Measurements from ENCODE around the gene COG7. TPM values are rescaled to one million over a fixed set of nuclear protein-coding genes. Genes with fewer than 3 reads are reported as not detected.
A peak's percentile ranks its signal among the peaks of the same experiment; 100 is the strongest.

Gene COG7
- total RNA-seq, 4 donors from 2014 or later = 37.1 to 121 (median 54.6) TPM

- Histone ChIP-seq H3K36me3 (no peaks in the 10 kb centered on the region), H3K4me1 (peaks cover 12 to 33% (median 20%) of the 10 kb centered on the region in 4 donors), H3K27ac (no peak overlapping the region), H3K9me3 (no peaks in the 10 kb centered on the region), H3K4me3 (no peak overlapping the region), H3K27me3 (no peaks in the 10 kb centered on the region)
- DNase-seq = no peak
- WGBS, 2 donors (ENCODE audit: low coverage in 1 of 2) = 70% methylated on average over 8 of the region's 8 CpGs; no CpG with 5 or more reads in 1 of the 2 donors
- TF ChIP-seq POLR2AphosphoS5 (IDR thresholded peaks at IDR 0.05) (no peak), POLR2A (IDR thresholded peaks at IDR 0.05) (no peak), CTCF (IDR thresholded peaks at IDR 0.05) (no peak), EP300 (IDR thresholded peaks at IDR 0.05; ENCODE audit: low read depth) (no peak)
- intact Hi-C loops (cut with DNase I; ENCODE audit: low total_unique reads) (no loop called here), in situ Hi-C loops (cut with MboI; ENCODE audit: low pct_ligation_motif_present in 1 of 4, low pct_unique_long_range_greater_than_20kb in 1 of 4, low sequenced_read_pairs in 3 of 4) (no loop called here)
Measured at GRCh38 chr16:23359092-23359760, 93.8 kb downstream of the COG7 start.

GRCh38 chr16:23357761-23358290, 95.2 kb downstream of the COG7 start:
- TF ChIP-seq POLR2AphosphoS5 (IDR thresholded peaks at IDR 0.05) (peak in 1 of 3 donors; percentile 32), CTCF (IDR thresholded peaks at IDR 0.05) (no peak)
- Histone ChIP-seq H3K4me1 (peaks cover 5 to 19% (median 13%) of the 10 kb centered on the region in 4 donors), H3K9me3 (no peaks in the 10 kb centered on the region), H3K27ac (no peak overlapping the region), H3K27me3 (no peaks in the 10 kb centered on the region), H3K4me3 (no peak overlapping the region), H3K36me3 (no peaks in the 10 kb centered on the region)
- WGBS, 2 donors (ENCODE audit: low coverage in 1 of 2) = 70% methylated on average over 8 of the region's 8 CpGs; no CpG with 5 or more reads in 1 of the 2 donors
- DNase-seq = peak; percentile 42
- intact Hi-C loops (cut with DNase I; ENCODE audit: low total_unique reads) (no loop called here), in situ Hi-C loops (cut with MboI; ENCODE audit: low pct_ligation_motif_present in 1 of 4, low pct_unique_long_range_greater_than_20kb in 1 of 4, low sequenced_read_pairs in 3 of 4) (no loop called here)

GRCh38 chr16:23356941-23357340, 96.0 kb downstream of the COG7 start:
- Histone ChIP-seq H3K4me3 (no peak overlapping the region), H3K4me1 (peaks cover 3 to 12% (median 6%) of the 10 kb centered on the region in 4 donors), H3K9me3 (no peaks in the 10 kb centered on the region), H3K36me3 (no peaks in the 10 kb centered on the region), H3K27ac (no peak overlapping the region), H3K27me3 (no peaks in the 10 kb centered on the region)
- intact Hi-C loops (cut with DNase I; ENCODE audit: low total_unique reads) (no loop called here), in situ Hi-C loops (cut with MboI; ENCODE audit: low pct_ligation_motif_present in 1 of 4, low pct_unique_long_range_greater_than_20kb in 1 of 4, low sequenced_read_pairs in 3 of 4) (no loop called here)
- TF ChIP-seq POLR2A (IDR thresholded peaks at IDR 0.05) (no peak), POLR2AphosphoS5 (IDR thresholded peaks at IDR 0.05) (no peak), CTCF (IDR thresholded peaks at IDR 0.05) (no peak), EP300 (IDR thresholded peaks at IDR 0.05; ENCODE audit: low read depth) (no peak)
- no peak for DNase-seq
- 79% methylated on average over 6 of the region's 7 CpGs; no CpG with 5 or more reads in 1 of the 2 donors for WGBS, 2 donors (ENCODE audit: low coverage in 1 of 2)

- WGBS, 2 donors (ENCODE audit: low coverage in 1 of 2) = 84 to 100% methylated on average over 1 to 13 of the region's 13 CpGs
- H3K27me3 ChIP-seq = no peaks in the 10 kb centered on the region
- no peak for TF ChIP-seq EP300 (IDR thresholded peaks at IDR 0.05; ENCODE audit: low read depth)
- no peak for TF ChIP-seq POLR2A (IDR thresholded peaks at IDR 0.05)
- no peak for TF ChIP-seq CTCF (IDR thresholded peaks at IDR 0.05)
- TF ChIP-seq POLR2AphosphoS5 (IDR thresholded peaks at IDR 0.05) = no peak
- no peak overlapping the region for H3K4me3 ChIP-seq
- in situ Hi-C loops (cut with MboI; ENCODE audit: low pct_ligation_motif_present in 1 of 4, low pct_unique_long_range_greater_than_20kb in 1 of 4, low sequenced_read_pairs in 3 of 4) = no loop called here
- no peak overlapping the region for H3K27ac ChIP-seq
- no peaks in the 10 kb centered on the region for H3K36me3 ChIP-seq
- no peak for DNase-seq
- H3K9me3 ChIP-seq = no peaks in the 10 kb centered on the region
- peaks cover 0 to 13% (median 6%) of the 10 kb centered on the region in 4 donors for H3K4me1 ChIP-seq
- intact Hi-C loops (cut with DNase I; ENCODE audit: low total_unique reads) = no loop called here
Measured at GRCh38 chr16:23355106-23355670, 97.8 kb downstream of the COG7 start.

Data from transverse colon (tissue), 4 donors.